A549 treated with Hydrocortisone at 1 μM for 4 hours (cell line): ENCODE results near the gene ANAPC1. TPM values are rescaled to one million over a fixed set of nuclear protein-coding genes. Genes with fewer than 3 reads are reported as not detected.

ENCODE experiments used
- total RNA-seq: library from RNA; stranded (reverse); fragments of 200-300 nt; extraction: Qiagen RNA extraction; gene quantifications from 5 replicates; pipeline ENCODE4 v1.2.3, GENCODE V29; 2022

The ANAPC1 gene, protein sequence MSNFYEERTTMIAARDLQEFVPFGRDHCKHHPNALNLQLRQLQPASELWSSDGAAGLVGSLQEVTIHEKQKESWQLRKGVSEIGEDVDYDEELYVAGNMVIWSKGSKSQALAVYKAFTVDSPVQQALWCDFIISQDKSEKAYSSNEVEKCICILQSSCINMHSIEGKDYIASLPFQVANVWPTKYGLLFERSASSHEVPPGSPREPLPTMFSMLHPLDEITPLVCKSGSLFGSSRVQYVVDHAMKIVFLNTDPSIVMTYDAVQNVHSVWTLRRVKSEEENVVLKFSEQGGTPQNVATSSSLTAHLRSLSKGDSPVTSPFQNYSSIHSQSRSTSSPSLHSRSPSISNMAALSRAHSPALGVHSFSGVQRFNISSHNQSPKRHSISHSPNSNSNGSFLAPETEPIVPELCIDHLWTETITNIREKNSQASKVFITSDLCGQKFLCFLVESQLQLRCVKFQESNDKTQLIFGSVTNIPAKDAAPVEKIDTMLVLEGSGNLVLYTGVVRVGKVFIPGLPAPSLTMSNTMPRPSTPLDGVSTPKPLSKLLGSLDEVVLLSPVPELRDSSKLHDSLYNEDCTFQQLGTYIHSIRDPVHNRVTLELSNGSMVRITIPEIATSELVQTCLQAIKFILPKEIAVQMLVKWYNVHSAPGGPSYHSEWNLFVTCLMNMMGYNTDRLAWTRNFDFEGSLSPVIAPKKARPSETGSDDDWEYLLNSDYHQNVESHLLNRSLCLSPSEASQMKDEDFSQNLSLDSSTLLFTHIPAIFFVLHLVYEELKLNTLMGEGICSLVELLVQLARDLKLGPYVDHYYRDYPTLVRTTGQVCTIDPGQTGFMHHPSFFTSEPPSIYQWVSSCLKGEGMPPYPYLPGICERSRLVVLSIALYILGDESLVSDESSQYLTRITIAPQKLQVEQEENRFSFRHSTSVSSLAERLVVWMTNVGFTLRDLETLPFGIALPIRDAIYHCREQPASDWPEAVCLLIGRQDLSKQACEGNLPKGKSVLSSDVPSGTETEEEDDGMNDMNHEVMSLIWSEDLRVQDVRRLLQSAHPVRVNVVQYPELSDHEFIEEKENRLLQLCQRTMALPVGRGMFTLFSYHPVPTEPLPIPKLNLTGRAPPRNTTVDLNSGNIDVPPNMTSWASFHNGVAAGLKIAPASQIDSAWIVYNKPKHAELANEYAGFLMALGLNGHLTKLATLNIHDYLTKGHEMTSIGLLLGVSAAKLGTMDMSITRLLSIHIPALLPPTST (N-terminal part only)
- total RNA-seq = 22.4 to 43.5 TPM (median 25.7 TPM) in 5 replicates

GRCh38 chr2:111883661-111884591 is at the start of gene ANAPC1:
Gene ANAPC1, minus strand, starts transcription at chr2:111884193. Its CDS starts 3,368 bp downstream, at chr2:111880825.

DNA sequence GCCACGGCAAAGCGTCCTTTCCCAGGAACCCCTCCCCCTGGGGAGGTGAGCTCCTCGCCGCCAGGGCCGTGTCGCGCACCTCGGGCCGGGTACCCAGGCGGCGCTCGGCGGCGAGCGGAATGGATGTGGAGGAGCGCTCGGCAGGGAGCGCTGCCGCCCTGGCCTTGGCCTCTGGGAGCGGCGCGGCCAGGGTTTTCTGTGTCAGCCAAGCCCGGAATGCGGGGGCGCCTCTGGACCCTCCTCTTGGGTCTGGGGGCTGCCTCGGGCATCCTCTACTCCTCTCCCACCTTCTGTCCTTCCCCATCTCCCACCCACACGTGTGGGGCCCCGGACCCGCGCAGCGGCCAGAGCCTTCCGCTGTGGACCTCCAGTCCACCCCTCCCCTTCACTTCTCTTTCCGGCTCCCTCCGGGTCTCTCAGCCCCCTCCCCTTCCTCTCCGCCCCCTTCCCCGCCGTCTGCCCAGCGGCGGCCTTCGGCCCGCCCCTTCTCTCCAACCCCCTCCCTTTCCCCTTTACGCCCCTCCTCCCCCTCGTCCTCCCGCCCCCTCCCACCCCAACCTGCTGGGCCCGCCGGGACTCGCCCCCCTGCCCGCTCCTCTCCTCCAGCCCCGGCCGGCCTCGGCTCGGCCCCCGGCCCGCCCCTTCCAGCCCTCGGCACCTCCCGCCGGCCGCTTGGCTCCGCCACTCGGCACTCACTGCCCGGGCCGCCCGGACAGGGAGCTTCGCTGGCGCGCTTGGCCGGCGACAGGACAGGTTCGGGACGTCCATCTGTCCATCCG is 14.1 kb upstream of the ANAPC1 start, which contains the start of gene MERTK:
TSS of gene MERTK (plus strand) at position 684 of the 779 bp plus-strand sequence. CDS start 129 bp downstream, outside the sequence.

Other genes with a start within 250 kb of the ANAPC1 start
- gene MERTK, start 14.4 kb upstream of the ANAPC1 start, total RNA-seq = 1.9 to 3.5 TPM (median 2.5 TPM) in 5 replicates
- gene TMEM87B, start 171.1 kb upstream of the ANAPC1 start, total RNA-seq = 13.7 to 20.5 TPM (median 16.2 TPM) in 5 replicates